HepG2 (cell line): ENCODE measurements around the gene COX14. TPM values are rescaled to one million over a fixed set of nuclear protein-coding genes. Genes with fewer than 3 reads are reported as not detected.

Experiments
- CHCHD3 ChIP-seq: sonication (generic); formaldehyde crosslinking; IDR thresholded peaks from 2 replicates; pipeline ENCODE4 v1.8.0; 2022; ENCODE audit warnings: mild to moderate bottlenecking, missing genetic modification reagents, moderate library complexity
- EEA1 ChIP-seq: sonication (generic); formaldehyde crosslinking; IDR thresholded peaks from 2 replicates; pipeline ENCODE4 v1.5.1; 2020; ENCODE audit warnings: mild to moderate bottlenecking, missing genetic modification reagents, borderline replicate concordance
- HES4 ChIP-seq: sonication (generic); formaldehyde crosslinking; IDR thresholded peaks from 2 replicates; pipeline ENCODE4 v1.9.0; 2021; ENCODE audit warnings: mild to moderate bottlenecking, missing genetic modification reagents, borderline replicate concordance
- HNRNPLL ChIP-seq: fragments of 200-400 bp; formaldehyde crosslinking; IDR thresholded peaks from 2 replicates; pipeline ENCODE4 v1.6.1; 2017; ENCODE audit warnings: mild to moderate bottlenecking, low read depth, low read length; ENCODE audit not compliant: poor library complexity, severe bottlenecking
- KDM6A ChIP-seq: IDR thresholded peaks from 2 replicates; pipeline ENCODE4 v1.6.1; 2016; ENCODE audit warnings: low read depth
- MYNN ChIP-seq: sonication (generic); formaldehyde crosslinking; IDR thresholded peaks from 2 replicates; pipeline ENCODE4 v1.4.0; 2020; ENCODE audit warnings: mild to moderate bottlenecking, low read depth, missing genetic modification reagents
- POLR2A ChIP-seq, 2 experiments: IDR thresholded peaks; 2 replicates each; pipeline ENCODE4 v1.6.1; 2011; ENCODE audit warnings: low read depth in 2 of 2, low read length in 2 of 2, mild to moderate bottlenecking in 1 of 2, moderate library complexity in 1 of 2; ENCODE audit not compliant: insufficient read depth in 1 of 2
- ZBTB33 ChIP-seq: sonication (generic); formaldehyde crosslinking; IDR thresholded peaks from 2 replicates; pipeline ENCODE4 v1.4.0; 2020; ENCODE audit warnings: missing genetic modification reagents
- ZFP82 ChIP-seq: sonication (generic); formaldehyde crosslinking; IDR thresholded peaks from 2 replicates; pipeline ENCODE4 v1.5.1; 2020; ENCODE audit warnings: mild to moderate bottlenecking, missing genetic modification reagents, borderline replicate concordance
- ZNF136 ChIP-seq: sonication (generic); formaldehyde crosslinking; IDR thresholded peaks from 2 replicates; pipeline ENCODE4 v1.8.1; 2022; ENCODE audit warnings: low read depth, mild to moderate bottlenecking, moderate library complexity, missing genetic modification reagents
- ZNF138 ChIP-seq: sonication (generic); formaldehyde crosslinking; IDR thresholded peaks from 2 replicates; pipeline ENCODE4 v1.5.0; 2020; ENCODE audit warnings: mild to moderate bottlenecking, low read depth, missing genetic modification reagents
- ZNF180 ChIP-seq: sonication (generic); formaldehyde crosslinking; IDR thresholded peaks from 2 replicates; pipeline ENCODE4 v1.4.0; 2020; ENCODE audit warnings: low read depth, missing genetic modification reagents, borderline replicate concordance
- ZNF503 ChIP-seq: sonication (generic); formaldehyde crosslinking; IDR thresholded peaks from 2 replicates; pipeline ENCODE4 v1.4.0; 2020; ENCODE audit warnings: missing genetic modification reagents
- ZNF572 ChIP-seq: sonication (generic); formaldehyde crosslinking; IDR thresholded peaks from 2 replicates; pipeline ENCODE4 v1.5.1; 2020; ENCODE audit warnings: mild to moderate bottlenecking, missing genetic modification reagents
- ZSCAN9 ChIP-seq: IDR thresholded peaks from 2 replicates; pipeline ENCODE4 v1.6.1; 2016; ENCODE audit warnings: borderline replicate concordance
- polyA plus RNA-seq, 8 experiments: library from polyadenylated mRNA; depleted of rRNA in 3 of 8; stranded (reverse) in 7 of 8; unstranded in 1 of 8; fragments of >200 nt; fragmentation: Illumina TruSeq in 4 of 8; extraction: Trizol in 4 of 8; gene quantifications; 2 replicates each; pipeline versions ENCODE4 v1.2.1 to v1.2.3, GENCODE V29; 2011 to 2016; ENCODE audit warnings: low read depth in 4 of 8, missing spikeins in 1 of 8, mixed read lengths in 1 of 8; ENCODE audit not compliant: insufficient read depth in 1 of 8
- total RNA-seq, 5 experiments: library from RNA; depleted of rRNA; stranded (reverse); fragments of >200 nt; fragmentation: Illumina TruSeq; extraction: Trizol; gene quantifications; 2 replicates each; pipeline ENCODE4 v1.2.3, GENCODE V29; 2016; ENCODE audit warnings: low read depth in 1 of 5
- TF ChIP-seq, protein P1 (sequence below): conservative IDR thresholded peaks from 2 replicates; pipeline ENCODE4 v1.6.1; 2018; ENCODE audit warnings: missing genetic modification reagents
- TF ChIP-seq, protein P2 (sequence below): sonication (generic); formaldehyde crosslinking; IDR thresholded peaks from 2 replicates; pipeline ENCODE4 v1.8.0; 2022; ENCODE audit warnings: missing genetic modification reagents, mild to moderate bottlenecking, inconsistent platforms, borderline replicate concordance
- TF ChIP-seq, protein P3 (sequence below): sonication (generic); formaldehyde crosslinking; IDR thresholded peaks from 2 replicates; pipeline ENCODE4 v1.4.0; 2020; ENCODE audit warnings: mild to moderate bottlenecking, missing genetic modification reagents

The COX14 gene
- total and polyA plus RNA-seq, 2 of the 13 experiments (the other 11 are each of a cell fraction or from before 2014, with no cell fraction given) = 53.0 to 71.6 TPM

GRCh38 chr12:50104417-50105366 lies 7.3 kb upstream of the COX14 start (continued):
- TF ChIP-seq ZNF136 (CRISPR knock-in tag) (no peak), MYNN (CRISPR knock-in tag) (no peak), CHCHD3 (CRISPR knock-in tag) (no peak), POLR2A (IDR thresholded peaks at IDR 0.05; ENCODE audit: insufficient read depth in 1 of 2, low read depth in 2 of 2, low read length in 2 of 2) (peak in 1 of 2 experiments; percentile 51; a peak in 1 of 4 replicates), ZNF138 (CRISPR knock-in tag) (no peak), ZNF503 (CRISPR knock-in tag) (no peak), ZNF180 (CRISPR knock-in tag) (no peak), HNRNPLL (no peak), KDM6A (CRISPR knock-in tag) (peak; percentile 66; the same call in 1 of the 2 replicates), ZSCAN9 (no peak), HES4 (CRISPR knock-in tag) (no peak), ZBTB33 (CRISPR knock-in tag) (no peak), ZNF572 (0 out of 2 replicates have a peak, but pooled peaks have one; percentile 24), ZFP82 (no peak), EEA1 (CRISPR knock-in tag) (0 out of 2 replicates have a peak, but pooled peaks have one; percentile 35)
- TF ChIP-seq, protein P1, sequence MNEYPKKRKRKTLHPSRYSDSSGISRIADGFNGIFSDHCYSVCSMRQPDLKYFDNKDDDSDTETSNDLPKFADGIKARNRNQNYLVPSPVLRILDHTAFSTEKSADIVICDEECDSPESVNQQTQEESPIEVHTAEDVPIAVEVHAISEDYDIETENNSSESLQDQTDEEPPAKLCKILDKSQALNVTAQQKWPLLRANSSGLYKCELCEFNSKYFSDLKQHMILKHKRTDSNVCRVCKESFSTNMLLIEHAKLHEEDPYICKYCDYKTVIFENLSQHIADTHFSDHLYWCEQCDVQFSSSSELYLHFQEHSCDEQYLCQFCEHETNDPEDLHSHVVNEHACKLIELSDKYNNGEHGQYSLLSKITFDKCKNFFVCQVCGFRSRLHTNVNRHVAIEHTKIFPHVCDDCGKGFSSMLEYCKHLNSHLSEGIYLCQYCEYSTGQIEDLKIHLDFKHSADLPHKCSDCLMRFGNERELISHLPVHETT = no peak
- TF ChIP-seq, protein P2, sequence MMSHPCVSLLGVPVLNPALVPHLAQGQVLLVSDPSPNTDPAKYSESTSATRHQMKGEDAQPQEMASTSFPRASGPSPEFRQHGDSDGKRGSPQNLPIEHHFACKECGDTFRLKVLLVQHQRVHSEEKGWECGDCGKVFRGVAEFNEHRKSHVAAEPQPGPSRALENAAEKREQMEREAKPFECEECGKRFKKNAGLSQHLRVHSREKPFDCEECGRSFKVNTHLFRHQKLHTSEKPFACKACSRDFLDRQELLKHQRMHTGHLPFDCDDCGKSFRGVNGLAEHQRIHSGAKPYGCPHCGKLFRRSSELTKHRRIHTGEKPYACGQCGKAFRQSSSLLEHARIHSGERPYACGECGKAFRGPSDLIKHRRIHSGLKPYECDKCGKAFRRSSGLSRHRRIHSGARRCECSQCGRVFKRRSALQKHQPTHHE (CRISPR knock-in tag) = no peak
- TF ChIP-seq, protein P3, sequence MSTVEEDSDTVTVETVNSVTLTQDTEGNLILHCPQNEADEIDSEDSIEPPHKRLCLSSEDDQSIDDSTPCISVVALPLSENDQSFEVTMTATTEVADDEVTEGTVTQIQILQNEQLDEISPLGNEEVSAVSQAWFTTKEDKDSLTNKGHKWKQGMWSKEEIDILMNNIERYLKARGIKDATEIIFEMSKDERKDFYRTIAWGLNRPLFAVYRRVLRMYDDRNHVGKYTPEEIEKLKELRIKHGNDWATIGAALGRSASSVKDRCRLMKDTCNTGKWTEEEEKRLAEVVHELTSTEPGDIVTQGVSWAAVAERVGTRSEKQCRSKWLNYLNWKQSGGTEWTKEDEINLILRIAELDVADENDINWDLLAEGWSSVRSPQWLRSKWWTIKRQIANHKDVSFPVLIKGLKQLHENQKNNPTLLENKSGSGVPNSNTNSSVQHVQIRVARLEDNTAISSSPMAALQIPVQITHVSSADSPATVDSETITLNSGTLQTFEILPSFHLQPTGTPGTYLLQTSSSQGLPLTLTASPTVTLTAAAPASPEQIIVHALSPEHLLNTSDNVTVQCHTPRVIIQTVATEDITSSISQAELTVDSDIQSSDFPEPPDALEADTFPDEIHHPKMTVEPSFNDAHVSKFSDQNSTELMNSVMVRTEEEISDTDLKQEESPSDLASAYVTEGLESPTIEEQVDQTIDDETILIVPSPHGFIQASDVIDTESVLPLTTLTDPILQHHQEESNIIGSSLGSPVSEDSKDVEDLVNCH (CRISPR knock-in tag) = no peak
